Measurements from ENCODE around the gene MAML1.
"Not testable (repeated sequence)": the region's sequence is repeated elsewhere in the genome, so short reads cannot be mapped to it uniquely, and the experiment has no call there.

Gene MAML1

DNA sequence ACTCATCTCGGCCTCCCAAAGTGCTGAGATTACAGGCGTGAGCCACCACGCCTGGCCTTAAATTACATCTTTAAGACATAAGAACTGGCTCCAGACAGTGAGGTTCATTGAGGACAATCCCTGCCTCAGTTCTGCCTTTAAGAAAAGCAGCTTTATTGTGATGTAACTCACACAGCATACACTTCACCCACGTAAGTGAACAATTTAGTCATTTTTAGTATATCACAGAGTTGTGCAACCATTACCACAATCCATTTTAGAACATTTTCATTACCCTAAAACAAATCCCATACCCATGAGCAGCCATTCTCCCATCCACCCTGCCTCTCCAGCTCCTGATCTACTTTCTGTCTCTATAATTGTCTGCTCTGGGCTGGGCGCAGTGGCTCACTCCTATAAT lies 37.2 kb downstream of the MAML1 start:
- no peak for DNase-seq

DNA sequence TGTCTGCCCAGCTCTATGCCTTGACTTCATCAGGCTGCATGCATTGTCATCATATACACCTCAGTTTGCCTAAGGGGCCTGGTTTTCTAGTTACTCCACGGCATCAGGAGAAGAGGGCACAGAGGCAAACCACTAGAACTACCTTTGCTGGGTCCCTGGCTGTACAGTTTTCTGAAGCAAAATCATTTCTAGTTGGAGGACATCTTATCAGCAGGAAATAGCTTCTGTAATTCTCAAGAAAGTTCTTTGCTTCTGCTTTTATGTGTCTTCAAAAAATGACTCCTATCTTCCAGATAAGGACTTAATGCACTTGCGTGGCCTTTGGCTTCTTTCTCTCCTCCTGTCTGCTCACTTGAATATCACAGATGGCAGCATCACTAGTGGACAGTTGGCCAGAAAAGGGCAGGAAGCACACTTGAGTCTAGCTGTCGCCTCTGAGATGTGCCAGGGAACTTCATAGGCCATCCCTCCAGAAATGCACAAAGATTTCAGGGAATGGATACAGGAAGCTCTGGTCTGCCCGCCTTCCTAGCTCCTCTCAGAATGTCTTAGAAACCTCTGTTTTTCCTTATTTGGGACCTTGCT lies 38.8 kb downstream of the MAML1 start:
- DNase-seq, result no peak

DNA sequence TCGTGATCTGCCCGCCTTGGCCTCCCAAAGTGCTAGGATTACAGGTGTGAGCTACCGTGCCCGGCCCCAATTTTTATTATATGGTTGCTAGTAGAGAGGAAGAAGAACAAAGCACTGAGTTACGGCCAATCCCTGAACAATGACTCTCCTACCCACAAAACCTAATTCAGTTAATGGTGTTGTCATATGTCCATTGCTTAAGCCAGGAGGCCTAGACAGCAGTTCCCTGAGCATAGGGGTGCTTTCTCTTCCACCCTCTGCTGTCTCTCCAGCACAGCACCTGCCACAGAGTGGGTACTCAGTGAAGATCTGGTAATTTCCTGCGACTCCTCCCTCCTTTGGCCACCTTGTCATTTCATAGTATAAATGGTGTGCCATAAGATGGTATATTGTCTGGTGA lies 39.7 kb downstream of the MAML1 start:
- no peak for DNase-seq

DNA sequence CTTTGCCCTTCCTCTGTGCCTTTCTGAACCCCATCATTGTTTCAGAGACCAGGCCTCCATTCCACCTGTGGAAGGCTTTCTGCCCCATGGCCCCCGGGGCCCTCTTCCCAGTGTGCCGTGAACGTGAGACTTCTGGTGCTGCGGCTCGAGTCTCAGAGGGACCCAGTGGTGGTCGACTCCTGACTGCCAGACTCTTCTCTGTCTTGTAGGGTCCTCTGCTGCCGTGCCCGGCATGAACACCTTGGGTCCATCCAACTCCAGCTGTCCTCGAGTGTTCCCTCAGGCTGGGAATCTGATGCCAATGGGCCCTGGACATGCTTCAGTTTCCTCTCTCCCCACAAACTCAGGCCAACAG lies 41.0 kb downstream of the MAML1 start:
- no peak for DNase-seq

- DNase-seq, result no peak
Observed at GRCh38 chr5:179774442-179774841, 41.8 kb downstream of the MAML1 start.

DNA sequence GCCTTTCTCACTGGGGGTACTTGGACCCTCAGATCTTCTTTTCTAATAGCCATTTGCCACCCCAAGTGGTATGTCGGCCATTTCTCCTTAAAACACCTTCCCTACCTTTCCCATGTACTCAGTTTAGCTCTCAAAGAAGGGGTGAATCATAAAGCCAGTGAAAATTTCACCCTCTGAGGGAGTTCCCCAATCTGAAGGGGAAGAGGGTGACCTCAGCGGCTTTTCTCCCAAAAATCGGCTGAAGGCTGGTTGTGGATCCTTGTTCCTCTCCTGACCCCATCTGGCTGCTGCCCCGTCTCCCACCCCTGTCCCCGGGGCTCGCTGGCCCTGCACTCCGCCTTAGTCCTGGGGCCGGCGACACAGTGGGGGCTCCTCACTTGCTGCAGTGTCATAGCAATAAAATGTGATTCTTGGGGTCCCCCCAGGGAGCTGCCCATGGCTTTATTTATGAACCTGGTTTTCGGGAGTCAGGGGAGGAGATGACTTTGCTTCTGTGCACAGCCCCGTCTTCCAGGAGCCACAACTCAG lies 43.9 kb downstream of the MAML1 start:
- DNase-seq, result no peak

GRCh38 chr5:179777456-179777855 lies 44.8 kb downstream of the MAML1 start:
- no peak for DNase-seq

- no peak for DNase-seq
Observed at GRCh38 chr5:179777909-179778308, 45.3 kb downstream of the MAML1 start.

GRCh38 chr5:179778591-179778990 lies 46.0 kb downstream of the MAML1 start:
- no peak for DNase-seq

- DNase-seq, result no peak
Observed at GRCh38 chr5:179779826-179780225, 47.2 kb downstream of the MAML1 start.

- DNase-seq, result no peak
Observed at GRCh38 chr5:179780362-179780761, 47.7 kb downstream of the MAML1 start.

- DNase-seq, result no peak
Observed at GRCh38 chr5:179781846-179782245, 49.2 kb downstream of the MAML1 start.

GRCh38 chr5:179783128-179783527 lies 50.5 kb downstream of the MAML1 start:
- DNase-seq, result no peak

DNA sequence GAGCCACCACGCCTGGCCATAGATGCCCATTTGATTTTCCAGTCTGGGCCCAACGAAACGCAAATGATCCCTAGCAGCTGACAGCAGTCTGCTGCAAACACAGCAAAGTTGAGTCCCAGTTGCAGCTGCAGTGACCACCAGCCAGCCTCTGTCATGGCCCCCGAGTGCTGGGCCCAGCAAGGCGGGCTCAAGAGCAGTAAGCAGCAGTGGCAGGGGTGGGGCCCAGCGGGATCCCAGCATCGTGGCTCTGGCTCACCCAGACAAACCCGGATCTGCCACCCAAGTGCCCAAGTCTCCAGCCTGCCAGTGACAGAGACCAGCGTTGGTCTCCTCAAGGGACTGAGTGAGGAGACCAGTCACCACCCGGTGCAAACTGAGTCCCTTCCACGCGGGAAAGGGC lies 54.2 kb downstream of the MAML1 start:
- DNase-seq, result no peak

DNA sequence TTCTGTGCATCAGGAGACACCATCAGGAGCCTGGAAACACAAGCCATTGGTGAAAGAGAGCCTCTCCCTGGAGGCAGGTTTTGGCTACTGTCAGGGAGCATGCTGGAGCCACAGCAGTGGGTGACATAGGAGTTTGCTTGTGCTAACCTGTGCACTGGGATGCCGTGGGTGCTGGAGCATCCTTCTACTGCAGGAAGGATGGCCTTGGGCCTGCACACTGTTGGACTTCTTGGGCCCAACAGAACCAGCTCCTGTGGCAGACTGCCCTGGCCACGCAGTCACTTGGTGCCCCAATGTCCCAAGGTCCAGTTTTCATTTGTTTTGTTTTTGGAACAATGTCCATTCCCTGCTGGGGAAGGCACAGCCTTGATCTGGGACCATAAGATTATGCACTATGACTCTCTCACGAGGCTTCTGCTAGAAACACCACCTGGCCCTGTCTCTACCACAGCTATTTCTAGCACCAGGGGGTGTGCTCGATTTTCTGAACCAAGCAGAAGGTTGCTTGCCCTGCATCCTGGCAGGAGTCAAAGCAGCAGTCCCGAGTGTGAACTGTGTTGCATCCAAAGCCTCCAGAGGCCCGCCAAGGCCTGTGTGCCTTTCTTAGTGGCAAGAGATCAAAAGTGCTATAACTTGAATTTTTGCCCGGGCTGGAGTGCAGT lies 55.7 kb downstream of the MAML1 start:
- no peak for DNase-seq

- DNase-seq, result not testable (repeated sequence)
Observed at GRCh38 chr5:179789278-179789677, 56.7 kb downstream of the MAML1 start.

- DNase-seq, result no peak
Observed at GRCh38 chr5:179791881-179792611, 59.4 kb downstream of the MAML1 start.

GRCh38 chr5:179792612-179793467 lies 60.2 kb downstream of the MAML1 start:
- no peak for DNase-seq

- no peak for DNase-seq
Observed at GRCh38 chr5:179793468-179794139, 61.0 kb downstream of the MAML1 start, which contains the start of gene LTC4S. LTC4S (plus strand) TSS chr5:179793986; CDS start chr5:179794081, 95 bp downstream.

DNA sequence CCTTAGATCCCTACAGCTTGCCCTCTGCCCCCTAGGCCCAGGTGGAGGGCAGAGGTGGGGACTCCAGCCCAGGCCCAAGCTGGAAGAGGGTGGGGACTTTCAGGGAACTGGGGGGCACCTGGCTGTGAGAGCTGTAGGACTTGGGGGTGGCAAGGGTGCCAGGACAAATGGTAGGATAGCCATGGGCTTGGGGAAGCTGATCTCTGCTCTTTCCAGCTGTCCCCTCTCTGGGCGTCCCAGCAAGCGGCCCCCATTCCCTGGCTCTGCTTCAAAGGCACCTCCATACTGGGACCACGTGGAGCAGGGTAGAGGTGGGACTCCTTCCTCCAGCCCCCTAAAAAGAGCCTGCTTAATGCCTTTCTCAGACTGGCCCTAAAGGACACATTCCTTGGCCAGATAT lies 61.5 kb downstream of the MAML1 start:
- DNase-seq, result no peak

GRCh38 chr5:179794575-179794974 lies 62.0 kb downstream of the MAML1 start:
- no peak for DNase-seq

DNA sequence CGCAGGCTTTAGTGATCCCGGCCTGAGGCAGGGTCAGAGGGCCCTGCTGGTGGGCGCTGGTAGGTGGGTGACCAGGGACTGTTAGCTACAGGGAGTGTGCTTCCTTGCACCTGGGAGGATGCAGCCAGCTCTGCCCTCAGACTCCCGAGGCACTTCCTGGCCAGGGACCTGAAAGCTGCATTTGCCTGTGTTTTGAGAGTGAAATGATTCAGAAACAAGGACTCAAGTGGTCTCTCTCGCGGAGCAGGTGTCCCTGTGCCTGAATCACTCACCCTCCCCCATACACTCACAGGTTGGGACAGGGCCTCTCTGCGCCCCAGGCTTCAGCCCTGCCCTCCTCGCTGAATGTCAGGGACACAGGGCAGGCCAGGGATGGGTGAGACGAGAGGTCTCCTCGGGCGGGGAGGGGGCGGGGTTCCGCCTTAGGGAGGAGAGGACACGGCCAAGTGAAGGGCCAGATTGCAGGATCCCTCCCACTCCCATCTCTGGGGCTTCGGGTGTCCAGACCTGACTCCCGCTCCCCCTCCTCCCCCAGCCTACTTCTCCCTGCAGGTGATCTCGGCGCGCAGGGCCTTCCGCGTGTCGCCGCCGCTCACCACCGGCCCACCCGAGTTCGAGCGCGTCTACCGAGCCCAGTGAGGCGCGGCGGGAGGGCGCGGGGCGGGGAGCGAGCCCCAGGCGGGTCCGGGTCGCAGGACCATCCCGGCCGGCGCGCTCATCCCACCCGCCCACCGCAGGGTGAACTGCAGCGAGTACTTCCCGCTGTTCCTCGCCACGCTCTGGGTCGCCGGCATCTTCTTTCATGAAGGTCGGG lies 62.6 kb downstream of the MAML1 start:
- no peak for DNase-seq

Data from stimulated activated CD8-positive, alpha-beta memory T cell treated with anti-CD3 and anti-CD28 coated beads, Interleukin-4, amount 100 ng/mL, for 48 hours (primary cell).